ENCODE data around the gene MTNR1A.

MTNR1A gene

DNA sequence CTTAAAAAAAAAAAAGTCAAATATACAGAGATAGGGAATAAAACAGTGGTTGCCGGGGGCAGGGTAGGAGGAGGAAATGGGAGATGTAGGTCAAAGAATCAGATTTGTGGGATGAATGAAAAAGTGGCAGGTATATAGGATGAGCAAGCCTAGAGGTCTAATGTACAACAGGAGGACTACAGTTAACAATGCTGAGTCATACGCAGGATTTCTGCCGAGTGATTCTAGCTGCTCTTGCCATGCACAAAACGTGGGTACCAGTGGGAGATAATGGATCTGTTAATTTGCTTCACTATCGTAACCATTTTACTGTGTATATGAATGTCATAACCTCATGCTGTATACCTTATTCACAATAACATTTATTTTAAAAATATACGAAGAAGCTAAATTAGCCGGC is 10.7 kb upstream of the MTNR1A start:
- H3K27ac ChIP-seq (ENCODE audit: low read depth, low read length) = no peak overlapping the region
- peaks cover 0 to 4% (median 3%) of the 10 kb centered on the region in 5 donors for H3K27me3 ChIP-seq (ENCODE audit: control insufficient read depth in 5 of 5, insufficient read depth in 4 of 5, low read length in 5 of 5)
- H3K4me3 ChIP-seq (ENCODE audit: low read depth in 1 of 5, low read length in 5 of 5) = no peak overlapping the region
- no peaks in the 10 kb centered on the region for H3K36me3 ChIP-seq (ENCODE audit: control insufficient read depth in 5 of 5, insufficient read depth in 5 of 5, low read length in 5 of 5)
- H3K4me1 ChIP-seq (ENCODE audit: control insufficient read depth in 5 of 5, insufficient read depth in 5 of 5, low read length in 5 of 5) = peaks cover 0 to 5% (median 0%) of the 10 kb centered on the region in 5 donors
- no peaks in the 10 kb centered on the region for H3K9me3 ChIP-seq (ENCODE audit: control insufficient read depth in 5 of 5, low read length in 5 of 5)
- H3K9ac ChIP-seq (ENCODE audit: low read length in 5 of 5) = no peak overlapping the region

DNA sequence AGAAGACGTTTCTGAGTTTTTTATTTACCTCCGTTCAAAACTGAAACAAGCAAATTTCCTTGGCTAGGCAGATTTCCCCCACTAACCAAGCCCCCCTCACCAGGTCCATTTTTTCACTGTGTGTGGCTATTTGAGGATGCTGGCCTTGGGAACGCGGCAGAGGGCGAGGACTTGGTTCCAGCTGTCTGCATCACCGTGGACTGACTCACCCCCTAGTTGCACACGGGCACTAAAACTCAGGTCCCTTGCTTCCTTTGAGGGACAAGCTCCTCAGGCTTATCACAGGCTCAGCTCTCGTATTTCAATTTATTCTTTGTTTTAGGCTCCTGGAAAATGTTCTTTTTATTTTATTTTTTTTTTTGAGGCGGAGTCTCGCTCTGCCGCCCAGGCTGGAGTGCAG is 8.4 kb upstream of the MTNR1A start:
- H3K9ac ChIP-seq (ENCODE audit: low read length in 5 of 5) = no peak overlapping the region

DNA sequence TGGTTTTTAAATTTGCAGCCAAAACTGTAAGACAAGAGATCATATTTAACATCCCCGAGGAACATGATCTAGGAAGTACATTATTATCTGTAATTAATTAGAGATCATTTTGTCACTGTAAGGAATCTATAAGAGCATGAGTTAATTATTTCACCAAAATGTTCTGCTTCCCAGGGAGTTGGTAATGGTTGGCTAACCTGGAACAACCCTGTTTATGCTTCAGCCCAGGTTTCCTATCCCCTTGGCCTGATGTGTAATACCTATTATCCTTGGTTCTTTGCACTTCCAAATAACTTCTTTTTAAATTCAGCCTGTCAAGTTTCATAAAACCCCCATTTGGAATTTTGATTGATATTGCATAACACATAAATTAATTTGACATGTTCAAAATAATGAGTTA is 6.4 kb upstream of the MTNR1A start:
- Histone ChIP-seq H3K36me3 (ENCODE audit: control insufficient read depth in 5 of 5, insufficient read depth in 5 of 5, low read length in 5 of 5) (no peaks in the 10 kb centered on the region), H3K27me3 (ENCODE audit: control insufficient read depth in 5 of 5, insufficient read depth in 4 of 5, low read length in 5 of 5) (peaks cover 0 to 3% (median 2%) of the 10 kb centered on the region in 5 donors), H3K4me3 (ENCODE audit: low read depth in 1 of 5, low read length in 5 of 5) (no peak overlapping the region), H3K9me3 (ENCODE audit: control insufficient read depth in 5 of 5, low read length in 5 of 5) (peaks cover 0 to 4% (median 2%) of the 10 kb centered on the region in 5 donors), H3K9ac (ENCODE audit: low read length in 5 of 5) (no peak overlapping the region), H3K27ac (ENCODE audit: low read depth, low read length) (no peak overlapping the region), H3K4me1 (ENCODE audit: control insufficient read depth in 5 of 5, insufficient read depth in 5 of 5, low read length in 5 of 5) (no peaks in the 10 kb centered on the region)

More for the DNA sequence above, 8.4 kb upstream of the MTNR1A start:
- Histone ChIP-seq H3K36me3 (ENCODE audit: control insufficient read depth in 5 of 5, insufficient read depth in 5 of 5, low read length in 5 of 5) (no peaks in the 10 kb centered on the region), H3K4me3 (ENCODE audit: low read depth in 1 of 5, low read length in 5 of 5) (no peak overlapping the region), H3K4me1 (ENCODE audit: control insufficient read depth in 5 of 5, insufficient read depth in 5 of 5, low read length in 5 of 5) (no peaks in the 10 kb centered on the region), H3K27me3 (ENCODE audit: control insufficient read depth in 5 of 5, insufficient read depth in 4 of 5, low read length in 5 of 5) (peaks cover 0 to 4% (median 3%) of the 10 kb centered on the region in 5 donors), H3K9me3 (ENCODE audit: control insufficient read depth in 5 of 5, low read length in 5 of 5) (peaks cover 0 to 4% (median 2%) of the 10 kb centered on the region in 5 donors), H3K27ac (ENCODE audit: low read depth, low read length) (no peak overlapping the region)

DNA sequence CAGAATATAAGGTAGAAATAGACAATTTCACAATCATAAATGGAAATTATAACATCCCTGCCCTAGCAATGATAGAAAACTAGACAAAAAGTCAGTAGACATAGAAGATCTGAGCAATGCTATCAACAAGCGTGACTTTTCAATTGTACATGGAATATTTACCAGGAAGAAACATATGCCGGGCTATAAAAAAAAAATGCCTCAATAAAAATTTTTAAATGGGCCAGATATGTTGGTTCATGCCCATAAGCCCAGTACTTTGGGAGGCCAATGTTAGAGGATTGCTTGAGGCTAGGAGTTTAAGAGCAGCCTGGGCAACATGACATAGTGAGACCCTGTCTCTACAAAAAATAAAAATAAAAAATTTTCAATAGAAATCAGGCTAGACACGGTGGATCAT is 5.3 kb upstream of the MTNR1A start:
- Histone ChIP-seq H3K27me3 (ENCODE audit: control insufficient read depth in 5 of 5, insufficient read depth in 4 of 5, low read length in 5 of 5) (peaks cover 0 to 4% (median 3%) of the 10 kb centered on the region in 5 donors), H3K4me3 (ENCODE audit: low read depth in 1 of 5, low read length in 5 of 5) (no peak overlapping the region), H3K9me3 (ENCODE audit: control insufficient read depth in 5 of 5, low read length in 5 of 5) (peaks cover 0 to 4% (median 2%) of the 10 kb centered on the region in 5 donors), H3K36me3 (ENCODE audit: control insufficient read depth in 5 of 5, insufficient read depth in 5 of 5, low read length in 5 of 5) (no peaks in the 10 kb centered on the region), H3K4me1 (ENCODE audit: control insufficient read depth in 5 of 5, insufficient read depth in 5 of 5, low read length in 5 of 5) (no peaks in the 10 kb centered on the region), H3K9ac (ENCODE audit: low read length in 5 of 5) (no peak overlapping the region), H3K27ac (ENCODE audit: low read depth, low read length) (no peak overlapping the region)

DNA sequence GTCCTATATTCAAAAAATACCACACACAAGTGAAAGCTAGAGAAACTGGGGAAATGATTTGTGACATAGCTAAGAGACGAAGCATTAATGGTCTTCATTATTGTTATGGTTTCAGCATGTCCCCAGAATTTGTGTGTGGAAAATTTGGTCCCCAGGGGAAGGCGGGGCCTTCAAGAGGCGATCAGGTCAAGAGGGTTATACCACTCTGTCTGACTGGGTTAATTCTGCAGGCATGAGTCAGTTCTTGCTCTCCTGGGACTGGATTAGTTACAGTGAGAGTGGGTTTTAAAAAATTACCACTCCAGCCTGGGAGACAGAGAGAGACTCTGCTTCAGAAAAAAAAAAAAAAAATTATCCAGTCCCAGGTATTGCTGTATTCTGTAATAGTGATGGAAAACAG is 2.1 kb upstream of the MTNR1A start:
- no peak overlapping the region for H3K27ac ChIP-seq (ENCODE audit: low read depth, low read length)
- H3K36me3 ChIP-seq (ENCODE audit: control insufficient read depth in 5 of 5, insufficient read depth in 5 of 5, low read length in 5 of 5) = no peaks in the 10 kb centered on the region

DNA sequence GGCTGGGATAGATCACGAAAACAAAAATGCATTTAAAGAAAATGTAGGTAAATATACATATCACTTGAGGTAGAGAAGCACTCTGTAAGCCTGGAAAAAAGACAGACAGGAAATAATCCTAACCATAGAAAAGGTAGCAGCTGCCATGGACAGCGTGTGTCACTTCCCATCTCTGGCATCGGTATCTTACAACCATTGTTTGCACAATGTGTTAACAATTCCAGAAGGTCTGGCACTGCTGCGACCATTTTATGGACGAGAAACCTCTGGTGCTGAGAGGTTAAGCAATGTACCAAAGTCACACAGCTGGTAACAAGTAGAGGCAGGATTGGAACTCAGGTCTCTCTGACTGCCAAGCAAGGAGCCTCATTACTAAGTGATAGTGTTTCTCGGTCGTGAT is 1.7 kb upstream of the MTNR1A start:
- no peak overlapping the region for H3K4me3 ChIP-seq (ENCODE audit: low read depth in 1 of 5, low read length in 5 of 5)
- no peaks in the 10 kb centered on the region for H3K36me3 ChIP-seq (ENCODE audit: control insufficient read depth in 5 of 5, insufficient read depth in 5 of 5, low read length in 5 of 5)

More for the DNA sequence above, 2.1 kb upstream of the MTNR1A start:
- H3K27me3 ChIP-seq (ENCODE audit: control insufficient read depth in 5 of 5, insufficient read depth in 4 of 5, low read length in 5 of 5) = peaks cover 13 to 21% (median 16%) of the 10 kb centered on the region in 5 donors
- peaks cover 0 to 10% (median 6%) of the 10 kb centered on the region in 5 donors for H3K4me1 ChIP-seq (ENCODE audit: control insufficient read depth in 5 of 5, insufficient read depth in 5 of 5, low read length in 5 of 5)
- H3K4me3 ChIP-seq (ENCODE audit: low read depth in 1 of 5, low read length in 5 of 5) = no peak overlapping the region
- H3K9ac ChIP-seq (ENCODE audit: low read length in 5 of 5) = no peak overlapping the region
- H3K9me3 ChIP-seq (ENCODE audit: control insufficient read depth in 5 of 5, low read length in 5 of 5) = peaks cover 0 to 4% (median 2%) of the 10 kb centered on the region in 5 donors

DNA sequence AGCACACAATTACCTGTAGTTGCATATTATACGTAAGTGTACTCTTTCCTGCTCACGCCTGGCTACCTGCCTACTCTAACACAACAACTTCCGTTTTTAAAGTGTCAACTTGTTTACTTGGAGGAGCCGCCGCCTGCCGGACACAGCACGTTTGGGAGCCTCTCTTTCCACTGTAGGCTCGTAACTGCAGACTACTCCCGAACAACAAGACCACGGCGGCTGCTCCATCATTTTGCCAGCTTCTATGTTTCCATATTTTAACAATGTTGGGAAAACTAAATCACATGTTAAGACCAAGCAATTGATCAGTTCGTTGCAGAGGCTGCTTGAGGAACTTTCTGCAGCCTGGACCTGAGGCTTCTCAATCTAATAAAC is 841 bp downstream of the MTNR1A start:
- no peak overlapping the region for H3K9ac ChIP-seq (ENCODE audit: low read length in 5 of 5)
- peaks cover 14 to 21% (median 17%) of the 10 kb centered on the region in 5 donors for H3K27me3 ChIP-seq (ENCODE audit: control insufficient read depth in 5 of 5, insufficient read depth in 4 of 5, low read length in 5 of 5)

More for the DNA sequence above, 1.7 kb upstream of the MTNR1A start:
- H3K4me1 ChIP-seq (ENCODE audit: control insufficient read depth in 5 of 5, insufficient read depth in 5 of 5, low read length in 5 of 5) = peaks cover 0 to 10% (median 6%) of the 10 kb centered on the region in 5 donors
- no peak overlapping the region for H3K27ac ChIP-seq (ENCODE audit: low read depth, low read length)
- H3K9me3 ChIP-seq (ENCODE audit: control insufficient read depth in 5 of 5, low read length in 5 of 5) = peaks cover 0 to 4% (median 2%) of the 10 kb centered on the region in 5 donors
- no peak overlapping the region for H3K9ac ChIP-seq (ENCODE audit: low read length in 5 of 5)
- H3K27me3 ChIP-seq (ENCODE audit: control insufficient read depth in 5 of 5, insufficient read depth in 4 of 5, low read length in 5 of 5) = peaks cover 13 to 21% (median 16%) of the 10 kb centered on the region in 5 donors

DNA sequence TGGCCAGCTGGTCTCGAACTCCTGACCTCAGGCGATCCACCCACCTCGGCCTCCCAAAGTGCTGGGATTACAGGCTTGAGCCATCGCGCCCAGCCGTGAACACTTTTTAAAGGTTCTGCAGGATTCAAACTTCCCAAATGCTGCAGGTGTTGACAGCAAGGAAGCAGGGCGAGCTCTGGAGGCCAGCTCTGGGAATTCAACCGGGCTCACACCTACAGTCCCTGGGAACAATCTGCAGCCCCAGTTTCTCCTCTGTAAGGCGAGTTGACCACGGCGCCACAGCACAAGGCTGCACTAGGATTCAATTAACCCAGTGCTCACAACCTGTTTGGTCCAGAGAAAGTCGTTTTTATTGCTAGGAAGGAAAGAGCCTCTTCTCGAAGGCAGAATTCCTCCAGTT is 1.6 kb downstream of the MTNR1A start:
- peaks cover 14 to 21% (median 17%) of the 10 kb centered on the region in 5 donors for H3K27me3 ChIP-seq (ENCODE audit: control insufficient read depth in 5 of 5, insufficient read depth in 4 of 5, low read length in 5 of 5)
- H3K9ac ChIP-seq (ENCODE audit: low read length in 5 of 5) = no peak overlapping the region
- H3K4me3 ChIP-seq (ENCODE audit: low read depth in 1 of 5, low read length in 5 of 5) = no peak overlapping the region
- H3K36me3 ChIP-seq (ENCODE audit: control insufficient read depth in 5 of 5, insufficient read depth in 5 of 5, low read length in 5 of 5) = no peaks in the 10 kb centered on the region
- no peak overlapping the region for H3K27ac ChIP-seq (ENCODE audit: low read depth, low read length)
- peaks cover 0 to 10% (median 6%) of the 10 kb centered on the region in 5 donors for H3K4me1 ChIP-seq (ENCODE audit: control insufficient read depth in 5 of 5, insufficient read depth in 5 of 5, low read length in 5 of 5)
- no peaks in the 10 kb centered on the region for H3K9me3 ChIP-seq (ENCODE audit: control insufficient read depth in 5 of 5, low read length in 5 of 5)

More for the DNA sequence above, 841 bp downstream of the MTNR1A start:
- Histone ChIP-seq H3K4me3 (ENCODE audit: low read depth in 1 of 5, low read length in 5 of 5) (peak overlapping the region in 1 of 5 donors; percentile 11), H3K4me1 (ENCODE audit: control insufficient read depth in 5 of 5, insufficient read depth in 5 of 5, low read length in 5 of 5) (peaks cover 0 to 10% (median 6%) of the 10 kb centered on the region in 5 donors), H3K36me3 (ENCODE audit: control insufficient read depth in 5 of 5, insufficient read depth in 5 of 5, low read length in 5 of 5) (no peaks in the 10 kb centered on the region), H3K27ac (ENCODE audit: low read depth, low read length) (no peak overlapping the region), H3K9me3 (ENCODE audit: control insufficient read depth in 5 of 5, low read length in 5 of 5) (no peaks in the 10 kb centered on the region)

DNA sequence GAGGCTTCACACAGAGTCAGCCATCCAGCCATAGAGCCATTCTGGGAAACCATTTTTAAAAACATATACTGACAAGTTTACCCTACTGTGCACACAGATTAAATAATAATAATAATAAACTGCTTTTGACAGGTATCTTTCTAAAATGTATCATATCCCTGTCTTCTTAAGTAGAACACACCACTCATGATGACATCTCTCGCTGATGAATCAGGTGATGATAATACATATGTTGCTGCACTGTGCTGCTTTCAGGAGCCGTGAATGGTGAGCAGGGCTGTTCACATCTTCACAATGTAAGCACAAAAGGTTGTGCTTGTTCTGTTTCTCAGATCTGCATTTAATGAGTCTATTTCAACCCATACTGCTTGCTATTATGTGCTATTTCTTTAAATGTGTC is 3.5 kb downstream of the MTNR1A start:
- Histone ChIP-seq H3K9me3 (ENCODE audit: control insufficient read depth in 5 of 5, low read length in 5 of 5) (peaks cover 0 to 3% (median 0%) of the 10 kb centered on the region in 5 donors), H3K27me3 (ENCODE audit: control insufficient read depth in 5 of 5, insufficient read depth in 4 of 5, low read length in 5 of 5) (peaks cover 14 to 22% (median 20%) of the 10 kb centered on the region in 5 donors), H3K4me1 (ENCODE audit: control insufficient read depth in 5 of 5, insufficient read depth in 5 of 5, low read length in 5 of 5) (peaks cover 0 to 10% (median 6%) of the 10 kb centered on the region in 5 donors), H3K36me3 (ENCODE audit: control insufficient read depth in 5 of 5, insufficient read depth in 5 of 5, low read length in 5 of 5) (no peaks in the 10 kb centered on the region), H3K27ac (ENCODE audit: low read depth, low read length) (no peak overlapping the region), H3K4me3 (ENCODE audit: low read depth in 1 of 5, low read length in 5 of 5) (no peak overlapping the region), H3K9ac (ENCODE audit: low read length in 5 of 5) (no peak overlapping the region)

DNA sequence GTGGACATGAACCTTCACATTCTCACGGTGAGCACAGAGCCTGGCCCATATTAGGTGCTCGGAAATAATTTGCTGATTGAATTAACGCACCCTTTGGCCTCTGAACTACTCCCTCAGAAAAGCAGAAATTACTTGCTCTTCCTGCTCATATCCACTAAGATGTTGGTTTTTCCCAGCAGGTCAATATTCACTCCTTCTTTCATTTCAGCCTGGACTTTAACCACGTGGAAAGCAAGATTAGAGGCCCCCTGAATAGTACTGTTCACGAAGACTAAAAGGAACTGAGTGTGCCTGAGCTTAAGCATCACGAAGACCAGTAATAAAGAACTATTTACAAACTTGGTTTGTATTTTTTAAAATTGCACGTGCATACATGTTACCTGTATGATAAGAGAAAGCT is 9.9 kb downstream of the MTNR1A start:
- Histone ChIP-seq H3K4me3 (ENCODE audit: low read depth in 1 of 5, low read length in 5 of 5) (no peak overlapping the region), H3K9me3 (ENCODE audit: control insufficient read depth in 5 of 5, low read length in 5 of 5) (peaks cover 0 to 16% (median 5%) of the 10 kb centered on the region in 5 donors), H3K9ac (ENCODE audit: low read length in 5 of 5) (no peak overlapping the region), H3K27me3 (ENCODE audit: control insufficient read depth in 5 of 5, insufficient read depth in 4 of 5, low read length in 5 of 5) (peaks cover 0 to 8% (median 4%) of the 10 kb centered on the region in 5 donors), H3K4me1 (ENCODE audit: control insufficient read depth in 5 of 5, insufficient read depth in 5 of 5, low read length in 5 of 5) (no peaks in the 10 kb centered on the region), H3K36me3 (ENCODE audit: control insufficient read depth in 5 of 5, insufficient read depth in 5 of 5, low read length in 5 of 5) (no peaks in the 10 kb centered on the region), H3K27ac (ENCODE audit: low read depth, low read length) (no peak overlapping the region)
